ENCODE measurements around the gene ZBTB17. TPM values are rescaled to one million over a fixed set of nuclear protein-coding genes. Genes with fewer than 3 reads are reported as not detected.

ZBTB17 gene
- total and polyA plus RNA-seq, 4 donors, result 28.0 to 47.1 (median 44.2) TPM

GRCh38 chr1:16010837-16011236 lies 34.9 kb upstream of the ZBTB17 start:
- H3K27ac ChIP-seq (ENCODE audit: low read depth in 1 of 2, low read length in 1 of 2), result no peak overlapping the region
- no peak overlapping the region for H3K9ac ChIP-seq (ENCODE audit: insufficient read depth in 1 of 2, low read length in 2 of 2)
- TF ChIP-seq CTCF (IDR thresholded peaks at IDR 0.05; ENCODE audit: control extremely low read depth, extremely low read depth), result no peak
- DNase-seq (no peak), ATAC-seq (ENCODE audit: insufficient read depth, low FRiP score) (no peak)
- 95 to 98% methylated on average over 3 of the region's 3 CpGs for WGBS, 2 donors
- H3K36me3 ChIP-seq (ENCODE audit: control insufficient read depth in 4 of 4, insufficient read depth in 4 of 4, low read length in 4 of 4), result no peaks in the 10 kb centered on the region
- H3K9me3 ChIP-seq (ENCODE audit: control insufficient read depth in 4 of 4, insufficient read depth in 3 of 4, low read length in 3 of 4), result no peaks in the 10 kb centered on the region
- H3K4me1 ChIP-seq (ENCODE audit: control insufficient read depth in 5 of 5, insufficient read depth in 5 of 5, low read length in 5 of 5), result peaks cover 0 to 17% (median 0%) of the 10 kb centered on the region in 5 donors
- H3K27me3 ChIP-seq (ENCODE audit: control insufficient read depth in 3 of 3, insufficient read depth in 3 of 3, low read length in 2 of 3), result no peaks in the 10 kb centered on the region
- H3K4me3 ChIP-seq, result no peak overlapping the region

GRCh38 chr1:16009678-16010077 lies 33.8 kb upstream of the ZBTB17 start:
- Histone ChIP-seq H3K4me1 (ENCODE audit: control insufficient read depth in 5 of 5, insufficient read depth in 5 of 5, low read length in 5 of 5) (peaks cover 0 to 13% (median 0%) of the 10 kb centered on the region in 5 donors), H3K4me3 (no peak overlapping the region), H3K9ac (ENCODE audit: insufficient read depth in 1 of 2, low read length in 2 of 2) (no peak overlapping the region), H3K27me3 (ENCODE audit: control insufficient read depth in 3 of 3, insufficient read depth in 3 of 3, low read length in 2 of 3) (no peaks in the 10 kb centered on the region), H3K9me3 (ENCODE audit: control insufficient read depth in 4 of 4, insufficient read depth in 3 of 4, low read length in 3 of 4) (no peaks in the 10 kb centered on the region), H3K36me3 (ENCODE audit: control insufficient read depth in 4 of 4, insufficient read depth in 4 of 4, low read length in 4 of 4) (no peaks in the 10 kb centered on the region), H3K27ac (ENCODE audit: low read depth in 1 of 2, low read length in 1 of 2) (no peak overlapping the region)
- ATAC-seq (ENCODE audit: insufficient read depth, low FRiP score) (no peak), DNase-seq (no peak)
- no peak for TF ChIP-seq CTCF (IDR thresholded peaks at IDR 0.05; ENCODE audit: control extremely low read depth, extremely low read depth)
- WGBS, 2 donors, result 89 to 95% methylated on average over 11 of the region's 11 CpGs

- Histone ChIP-seq H3K27ac (ENCODE audit: low read depth in 1 of 2, low read length in 1 of 2) (no peak overlapping the region), H3K27me3 (ENCODE audit: control insufficient read depth in 3 of 3, insufficient read depth in 3 of 3, low read length in 2 of 3) (no peaks in the 10 kb centered on the region), H3K4me3 (no peak overlapping the region), H3K4me1 (ENCODE audit: control insufficient read depth in 5 of 5, insufficient read depth in 5 of 5, low read length in 5 of 5) (peaks cover 0 to 6% (median under 1%) of the 10 kb centered on the region in 5 donors), H3K9me3 (ENCODE audit: control insufficient read depth in 4 of 4, insufficient read depth in 3 of 4, low read length in 3 of 4) (no peaks in the 10 kb centered on the region), H3K36me3 (ENCODE audit: control insufficient read depth in 4 of 4, insufficient read depth in 4 of 4, low read length in 4 of 4) (no peaks in the 10 kb centered on the region), H3K9ac (ENCODE audit: insufficient read depth in 1 of 2, low read length in 2 of 2) (no peak overlapping the region)
- ATAC-seq (ENCODE audit: insufficient read depth, low FRiP score) (no peak), DNase-seq (peak; percentile 78 to 84 (median 80))
- peak; percentile 80 for TF ChIP-seq CTCF (IDR thresholded peaks at IDR 0.05; ENCODE audit: control extremely low read depth, extremely low read depth)
- 5 to 9% methylated on average over 4 of the region's 4 CpGs for WGBS, 2 donors
Observed at GRCh38 chr1:16009030-16009460, 33.1 kb upstream of the ZBTB17 start.

Measured in lung (tissue), 12 donors.